SU-DHL-6 (cell line): ENCODE data around the gene HOXB7.

ENCODE experiments used
- H2AFZ ChIP-seq: fragments of 200-600 bp; sonication (generic); 2 replicates; pipeline ENCODE4 v1.6.1; 2014; ENCODE audit warnings: low read depth, mild to moderate bottlenecking, moderate library complexity, mixed read lengths, antibody characterized with exemption, low read length; ENCODE audit not compliant: severe bottlenecking
- H3F3A ChIP-seq: fragments of 200-600 bp; shearing (Covaris generic); 2 replicates; pipeline ENCODE4 v1.6.0; 2016; ENCODE audit warnings: antibody characterized with exemption, mild to moderate bottlenecking; ENCODE audit not compliant: insufficient read depth
- H3K27ac ChIP-seq: fragments of 200-600 bp; sonication (generic); 2 replicates; pipeline ENCODE4 v1.5.1; 2016; ENCODE audit warnings: low read depth, mild to moderate bottlenecking, low read length, moderate library complexity, mixed read lengths
- H3K27me3 ChIP-seq: fragments of 200-600 bp; sonication (generic), shearing (Covaris generic); 2 replicates; pipeline ENCODE4 v1.6.0; 2014; ENCODE audit warnings: mild to moderate bottlenecking, low read length
- H3K36me3 ChIP-seq: fragments of 200-600 bp; sonication (generic); 2 replicates; pipeline ENCODE4 v1.6.1; 2014; ENCODE audit warnings: mild to moderate bottlenecking, low read length, mixed read lengths
- H3K4me2 ChIP-seq: fragments of 300-600, 200-600 bp; shearing (Covaris generic), sonication (generic); 2 replicates; pipeline ENCODE4 v1.6.0; 2014; ENCODE audit warnings: low read length, low read depth, mild to moderate bottlenecking; ENCODE audit not compliant: poor library complexity, severe bottlenecking
- H3K4me3 ChIP-seq: fragments of 200-600 bp; sonication (generic); 2 replicates; pipeline ENCODE4 v1.5.1; 2014; ENCODE audit warnings: antibody characterized with exemption, low read length, mild to moderate bottlenecking, mixed read lengths; ENCODE audit not compliant: insufficient read depth, poor library complexity, severe bottlenecking
- H3K79me2 ChIP-seq: fragments of 200-600 bp; sonication (generic); 2 replicates; pipeline ENCODE4 v1.6.1; 2014; ENCODE audit warnings: mild to moderate bottlenecking, low read length, moderate library complexity; ENCODE audit not compliant: insufficient read depth
- H3K9ac ChIP-seq: fragments of 200-600 bp; sonication (generic); 2 replicates; pipeline ENCODE4 v1.7.0; 2014; ENCODE audit warnings: mild to moderate bottlenecking, low read length
- H3K9me2 ChIP-seq: fragments of 200-600 bp; sonication (generic); replicated peaks from 2 replicates; pipeline ENCODE4 v1.6.1; 2014; ENCODE audit warnings: low read length; ENCODE audit not compliant: insufficient read depth
- H3K9me3 ChIP-seq: fragments of 200-600 bp; sonication (generic); 2 replicates; pipeline ENCODE4 v1.6.1; 2014; ENCODE audit warnings: low read length, mixed read lengths; ENCODE audit not compliant: insufficient read depth
- H4K20me1 ChIP-seq: fragments of 200-600 bp; sonication (generic); 2 replicates; pipeline ENCODE4 v1.6.1; 2014; ENCODE audit warnings: low read depth, mild to moderate bottlenecking, antibody characterized with exemption, low read length, moderate library complexity, mixed read lengths
- EZH2phosphoT487 ChIP-seq: fragments of 200-600 bp; sonication (generic), shearing (Covaris generic); conservative IDR thresholded peaks from 2 replicates; pipeline ENCODE4 v1.6.1; 2018; ENCODE audit warnings: mild to moderate bottlenecking, antibody characterized with exemption, low read length, moderate library complexity, mixed read lengths
- TF ChIP-seq, protein P1 (sequence below): fragments of 200-600 bp; sonication (generic); IDR thresholded peaks from one replicate; pipeline ENCODE4 v1.5.1; 2017; ENCODE audit warnings: antibody characterized with exemption, mild to moderate bottlenecking, low read length, moderate library complexity; ENCODE audit not compliant: insufficient read depth, poor library complexity, severe bottlenecking

Gene HOXB7

DNA sequence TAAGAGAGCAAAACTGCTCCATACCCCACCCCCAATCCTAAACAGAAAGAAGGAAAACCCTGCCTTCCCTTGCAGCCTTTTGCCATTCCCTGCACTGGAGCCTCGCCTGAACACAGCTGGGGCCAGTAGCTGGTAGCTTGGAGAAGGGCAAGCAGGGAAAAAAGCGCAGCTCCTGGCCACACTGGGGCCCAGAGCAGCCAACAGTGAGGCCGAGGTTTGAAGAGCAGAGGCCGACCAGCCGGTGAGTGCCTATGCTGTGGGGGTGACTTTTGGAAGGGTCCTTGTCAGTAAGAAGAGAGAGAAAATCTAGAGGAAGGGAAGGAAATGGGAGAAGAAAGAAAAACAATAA is 18.6 kb upstream of the HOXB7 start:
- Histone ChIP-seq H3F3A (no peaks in the 10 kb centered on the region), H3K27me3 (no peaks in the 10 kb centered on the region), H2AFZ (no peak overlapping the region), H3K36me3 (no peaks in the 10 kb centered on the region), H3K79me2 (no peaks in the 10 kb centered on the region), H3K4me3 (no peak overlapping the region), H3K9me3 (no peaks in the 10 kb centered on the region), H3K4me2 (no peak overlapping the region), H4K20me1 (no peaks in the 10 kb centered on the region), H3K27ac (no peak overlapping the region), H3K9me2 (no peaks in the 10 kb centered on the region), H3K9ac (no peak overlapping the region)
- TF ChIP-seq EZH2phosphoT487: no peak
- TF ChIP-seq, protein P1, sequence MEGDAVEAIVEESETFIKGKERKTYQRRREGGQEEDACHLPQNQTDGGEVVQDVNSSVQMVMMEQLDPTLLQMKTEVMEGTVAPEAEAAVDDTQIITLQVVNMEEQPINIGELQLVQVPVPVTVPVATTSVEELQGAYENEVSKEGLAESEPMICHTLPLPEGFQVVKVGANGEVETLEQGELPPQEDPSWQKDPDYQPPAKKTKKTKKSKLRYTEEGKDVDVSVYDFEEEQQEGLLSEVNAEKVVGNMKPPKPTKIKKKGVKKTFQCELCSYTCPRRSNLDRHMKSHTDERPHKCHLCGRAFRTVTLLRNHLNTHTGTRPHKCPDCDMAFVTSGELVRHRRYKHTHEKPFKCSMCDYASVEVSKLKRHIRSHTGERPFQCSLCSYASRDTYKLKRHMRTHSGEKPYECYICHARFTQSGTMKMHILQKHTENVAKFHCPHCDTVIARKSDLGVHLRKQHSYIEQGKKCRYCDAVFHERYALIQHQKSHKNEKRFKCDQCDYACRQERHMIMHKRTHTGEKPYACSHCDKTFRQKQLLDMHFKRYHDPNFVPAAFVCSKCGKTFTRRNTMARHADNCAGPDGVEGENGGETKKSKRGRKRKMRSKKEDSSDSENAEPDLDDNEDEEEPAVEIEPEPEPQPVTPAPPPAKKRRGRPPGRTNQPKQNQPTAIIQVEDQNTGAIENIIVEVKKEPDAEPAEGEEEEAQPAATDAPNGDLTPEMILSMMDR: no peak

DNA sequence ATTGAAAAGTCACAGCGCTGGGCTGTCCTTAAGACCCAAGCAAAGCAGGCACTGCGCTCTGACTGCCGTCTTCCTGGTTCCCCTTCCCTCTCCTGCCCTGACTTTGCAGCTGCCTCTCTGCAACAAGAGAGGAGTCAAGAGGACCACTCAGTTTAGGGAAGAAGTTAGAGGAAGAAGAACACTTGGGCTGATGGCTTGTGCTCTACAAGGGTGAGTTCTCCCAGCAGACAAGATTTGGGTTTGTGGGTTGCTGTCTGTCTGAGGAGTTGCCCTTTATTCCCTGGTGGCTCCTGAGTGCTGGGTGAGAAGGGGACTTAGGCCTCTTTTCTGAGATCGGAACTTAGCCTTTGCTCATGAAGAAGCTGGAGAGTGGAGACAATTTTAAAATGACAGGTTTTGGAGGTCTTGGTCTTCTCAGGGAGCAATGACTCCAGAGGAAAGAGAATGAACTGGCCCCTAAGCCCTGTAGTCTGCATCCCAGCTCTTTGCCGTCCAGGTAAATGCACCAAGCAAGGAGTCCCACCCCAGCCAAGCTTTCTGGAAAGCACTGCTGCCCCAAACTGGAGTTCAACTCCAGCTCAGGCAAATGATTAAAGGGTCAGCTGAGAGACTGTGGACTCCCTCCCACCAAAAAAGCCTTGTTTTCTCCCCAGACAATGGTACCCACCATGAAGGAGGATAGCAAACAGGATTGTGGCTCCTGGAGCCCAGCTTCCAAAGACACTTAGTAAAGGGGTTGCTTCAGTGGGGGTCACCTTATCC is 18.0 kb upstream of the HOXB7 start:
- no peaks in the 10 kb centered on the region for H3K36me3 ChIP-seq
- no peak for TF ChIP-seq EZH2phosphoT487
- TF ChIP-seq, protein P1: no peak
- H3K9me3 ChIP-seq: no peaks in the 10 kb centered on the region
- no peaks in the 10 kb centered on the region for H3K9me2 ChIP-seq
- no peaks in the 10 kb centered on the region for H4K20me1 ChIP-seq
- no peaks in the 10 kb centered on the region for H3K79me2 ChIP-seq
- no peaks in the 10 kb centered on the region for H3K27me3 ChIP-seq
- no peaks in the 10 kb centered on the region for H3F3A ChIP-seq
- no peak overlapping the region for H2AFZ ChIP-seq
- H3K27ac ChIP-seq: no peak overlapping the region
- no peak overlapping the region for H3K4me2 ChIP-seq
- no peak overlapping the region for H3K9ac ChIP-seq
- H3K4me3 ChIP-seq: no peak overlapping the region

DNA sequence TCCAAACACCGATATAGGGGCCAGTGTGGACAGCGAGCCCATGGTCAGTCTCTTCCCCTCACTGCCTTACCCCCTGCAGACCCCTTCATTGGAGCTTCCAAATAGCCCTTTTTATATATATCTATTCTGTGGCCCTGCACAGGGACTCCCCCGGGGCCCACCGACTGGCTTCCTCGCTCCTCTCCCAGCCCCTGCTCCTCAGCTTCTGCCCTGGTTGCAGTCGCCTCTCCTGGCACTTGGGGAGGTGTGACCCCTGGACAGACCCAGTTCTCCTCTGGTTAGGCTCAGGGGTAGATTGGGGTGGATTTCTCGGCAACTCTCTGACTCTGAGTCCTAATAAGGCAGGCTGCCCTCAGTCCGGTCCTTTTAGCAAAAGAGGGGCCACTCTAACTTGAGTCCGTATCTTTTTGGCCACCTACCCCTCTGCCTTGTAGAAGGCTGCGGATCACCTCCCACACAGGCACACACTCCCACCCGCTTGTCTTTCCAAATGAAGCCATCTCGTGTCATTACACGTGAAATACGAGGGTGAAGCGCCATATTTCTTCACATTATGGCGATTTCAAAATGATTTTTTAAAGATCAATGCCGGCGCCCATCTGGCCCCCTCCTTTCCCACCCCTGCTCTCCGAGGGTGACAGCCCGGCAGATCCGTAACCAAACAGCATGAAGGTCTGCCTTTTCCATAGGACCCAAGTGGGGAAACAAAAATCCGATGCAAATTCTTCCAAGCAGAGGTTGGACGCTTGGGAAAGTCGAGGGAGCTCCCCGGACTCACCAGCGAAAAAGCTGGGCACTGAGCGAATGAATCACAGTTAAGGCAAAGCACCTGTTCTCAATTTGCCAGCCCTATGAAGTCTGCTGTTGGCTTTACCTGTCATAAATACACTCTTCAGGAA is 17.1 kb upstream of the HOXB7 start:
- Histone ChIP-seq H3K79me2 (no peaks in the 10 kb centered on the region), H3K9me3 (no peaks in the 10 kb centered on the region), H3K9ac (no peak overlapping the region), H3F3A (no peaks in the 10 kb centered on the region), H2AFZ (no peak overlapping the region), H3K27me3 (no peaks in the 10 kb centered on the region), H3K4me3 (no peak overlapping the region), H4K20me1 (no peaks in the 10 kb centered on the region), H3K4me2 (no peak overlapping the region), H3K9me2 (no peaks in the 10 kb centered on the region), H3K36me3 (no peaks in the 10 kb centered on the region), H3K27ac (no peak overlapping the region)
- TF ChIP-seq, protein P1: no peak
- TF ChIP-seq EZH2phosphoT487: no peak
